Esophagus muscularis mucosa (tissue), 4 donors: ENCODE data around the gene CCL11. TPM values are rescaled to one million over a fixed set of nuclear protein-coding genes. Genes with fewer than 3 reads are reported as not detected.

ENCODE experiments used
- DNase-seq: peaks from one replicate; pipeline ENCODE4 v3.0.0-alpha.2; 2017; ENCODE audit errors: extremely low spot score
- H3K27ac ChIP-seq, 4 donors: fragments of 200-600 bp; sonication (generic); replicated peaks in 1 of 4; 1 replicate in 3 of 4; 2 replicates in 1 of 4; pipeline ENCODE4 v1.5.1; 2016 to 2019; ENCODE audit warnings: mild to moderate bottlenecking in 1 of 4
- H3K27me3 ChIP-seq, 4 donors: fragments of 200-600 bp; sonication (generic); one replicate each; pipeline versions ENCODE4 v1.5.1 to v1.6.0; 2016 to 2019
- H3K36me3 ChIP-seq, 4 donors: fragments of 200-600 bp; sonication (generic); one replicate each; pipeline ENCODE4 v1.5.1; 2016 to 2019
- H3K4me1 ChIP-seq, 4 donors: fragments of 200-600 bp; sonication (generic); one replicate each; pipeline ENCODE4 v1.5.1; 2016 to 2019
- H3K4me3 ChIP-seq, 4 donors: fragments of 200-600 bp; sonication (generic); 1 replicate in 2 of 4; 2 replicates in 2 of 4; pipeline ENCODE4 v1.5.1; 2016 to 2019; ENCODE audit warnings: mild to moderate bottlenecking in 4 of 4, moderate library complexity in 1 of 4
- H3K9me3 ChIP-seq, 4 donors: fragments of 200-600 bp; sonication (generic); 1 replicate in 3 of 4; 2 replicates in 1 of 4; pipeline ENCODE4 v1.5.1; 2016 to 2019
- CTCF ChIP-seq, 3 experiments: fragments of 200-600 bp in 2 of 3; fragments of 450-650 bp in 1 of 3; sonication (generic) in 2 of 3; IDR thresholded peaks; one replicate each; pipeline ENCODE4 v1.5.1; 2017 to 2019; ENCODE audit warnings: antibody characterized with exemption in 3 of 3, mild to moderate bottlenecking in 2 of 3, moderate library complexity in 1 of 3
- EP300 ChIP-seq: sonication (generic); formaldehyde crosslinking; IDR thresholded peaks from one replicate; pipeline ENCODE4 v1.6.1; 2017; ENCODE audit warnings: antibody characterized with exemption
- POLR2A ChIP-seq: fragments of 450-650 bp; IDR thresholded peaks from one replicate; pipeline ENCODE4 v1.6.1; 2017; ENCODE audit warnings: antibody characterized with exemption, moderate library complexity, mild to moderate bottlenecking, low read depth
- POLR2AphosphoS5 ChIP-seq, 2 donors: sonication (generic); formaldehyde crosslinking; IDR thresholded peaks; one replicate each; pipeline ENCODE4 v1.6.1; 2017; ENCODE audit warnings: antibody characterized with exemption in 2 of 2
- WGBS: methylation state at CpG from one replicate; pipeline ENCODE4 v1.1.5; 2018; 5-methylcytosine and 5-hydroxymethylcytosine counted together
- intact Hi-C: fragments of 100-400 bp; cut with DNase I; formaldehyde crosslinking; loops from one replicate; pipeline ENCODE4 v1.15.1; 2023
- total RNA-seq, 4 donors: library from RNA; depleted of rRNA; stranded (reverse); fragments of >200 nt; gene quantifications; one replicate each; pipeline versions ENCODE4 v1.1.0 to v1.2.1, GENCODE V29; 2016

CCL11 gene
- total RNA-seq, 4 donors from 2014 or later, result 2.0 to 8.8 (median 6.6) TPM

DNA sequence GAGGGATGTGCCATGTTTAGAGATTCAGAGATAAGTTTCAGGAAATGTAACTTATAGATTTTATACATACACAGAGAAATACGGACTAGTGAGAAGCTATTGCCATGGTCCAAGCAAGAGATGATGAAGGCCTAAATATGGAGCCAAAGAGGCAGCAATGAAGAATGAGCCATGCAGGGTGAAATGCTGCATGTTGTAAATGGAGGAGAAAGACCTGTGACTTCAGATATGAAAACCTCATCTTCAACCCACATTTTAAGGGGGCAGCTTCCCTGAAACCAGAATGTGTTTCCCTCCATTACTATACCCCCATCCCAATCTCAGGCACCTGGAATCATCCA, 27.6 kb upstream of the CCL11 start:
- no peaks in the 10 kb centered on the region for H3K27me3 ChIP-seq
- H3K36me3 ChIP-seq, result no peaks in the 10 kb centered on the region
- intact Hi-C loops, result no loop called here
- 85% methylated on average over 1 of the region's 1 CpG for WGBS
- no peak overlapping the region for H3K4me3 ChIP-seq
- no peaks in the 10 kb centered on the region for H3K9me3 ChIP-seq
- H3K4me1 ChIP-seq, result peaks cover 27 to 48% (median 44%) of the 10 kb centered on the region in 4 donors
- TF ChIP-seq CTCF (IDR thresholded peaks at IDR 0.05) (no peak), EP300 (no peak), POLR2AphosphoS5 (IDR thresholded peaks at IDR 0.05) (no peak)
- no peak overlapping the region for H3K27ac ChIP-seq
- DNase-seq, result no peak

GRCh38 chr17:34259146-34259545, 26.4 kb upstream of the CCL11 start:
- intact Hi-C loops, result no loop called here

DNA sequence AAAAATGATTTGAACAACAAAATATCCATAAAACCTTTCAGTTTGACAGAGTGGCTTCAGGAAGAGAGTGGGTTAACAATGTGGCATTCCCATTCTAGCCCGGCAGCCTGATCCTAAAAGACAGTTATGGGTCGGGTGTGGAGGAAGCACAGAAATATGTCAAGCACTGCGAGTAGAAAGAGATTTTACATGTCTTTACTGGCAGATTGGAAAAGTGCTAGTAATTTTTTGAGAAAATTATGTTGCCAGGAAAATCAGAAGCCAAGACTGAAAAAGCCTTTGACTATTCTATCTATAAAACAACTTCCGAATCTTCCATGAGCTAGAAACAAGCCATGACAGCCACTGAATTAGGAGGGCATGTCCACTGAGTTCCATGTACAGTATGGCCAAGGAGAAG, 24.7 kb upstream of the CCL11 start:
- Histone ChIP-seq H3K27me3 (no peaks in the 10 kb centered on the region), H3K27ac (no peak overlapping the region), H3K36me3 (no peaks in the 10 kb centered on the region), H3K4me1 (peaks cover 2 to 19% (median 15%) of the 10 kb centered on the region in 4 donors), H3K4me3 (no peak overlapping the region), H3K9me3 (no peaks in the 10 kb centered on the region)
- intact Hi-C loops, result loop anchor here (10.0 kb wide), 1 partner anchor 56 kb away; no protein-coding TSS in a partner anchor
- TF ChIP-seq POLR2A, result no peak
- TF ChIP-seq EP300, result no peak
- TF ChIP-seq CTCF (IDR thresholded peaks at IDR 0.05), result no peak
- no peak for TF ChIP-seq POLR2AphosphoS5 (IDR thresholded peaks at IDR 0.05)
- WGBS, result 47% methylated on average over 4 of the region's 4 CpGs
- no peak for DNase-seq

More at GRCh38 chr17:34259146-34259545, 26.4 kb upstream of the CCL11 start:
- no peak overlapping the region for H3K4me3 ChIP-seq
- peaks cover 15 to 36% (median 32%) of the 10 kb centered on the region in 4 donors for H3K4me1 ChIP-seq
- no peaks in the 10 kb centered on the region for H3K27me3 ChIP-seq
- no peaks in the 10 kb centered on the region for H3K9me3 ChIP-seq
- H3K27ac ChIP-seq, result peak overlapping the region in 2 of 4 donors; percentile 9 to 40
- TF ChIP-seq CTCF (IDR thresholded peaks at IDR 0.05), result no peak
- TF ChIP-seq POLR2A, result no peak
- no peak for TF ChIP-seq EP300
- peak in 1 of 2 donors; percentile 38 for TF ChIP-seq POLR2AphosphoS5 (IDR thresholded peaks at IDR 0.05)
- no peak for DNase-seq
- no peaks in the 10 kb centered on the region for H3K36me3 ChIP-seq

- no peaks in the 10 kb centered on the region for H3K36me3 ChIP-seq
- H3K4me1 ChIP-seq, result peaks cover 0 to 10% (median 7%) of the 10 kb centered on the region in 4 donors
- no peak for DNase-seq
- H3K9me3 ChIP-seq, result no peaks in the 10 kb centered on the region
- no peak overlapping the region for H3K27ac ChIP-seq
- TF ChIP-seq POLR2A, result no peak
- TF ChIP-seq CTCF (IDR thresholded peaks at IDR 0.05), result no peak
- no peak for TF ChIP-seq POLR2AphosphoS5 (IDR thresholded peaks at IDR 0.05)
- no peak for TF ChIP-seq EP300
- intact Hi-C loops, result loop anchor here (10.0 kb wide), 1 partner anchor 57 kb away; no protein-coding TSS in a partner anchor
- H3K27me3 ChIP-seq, result no peaks in the 10 kb centered on the region
- 78% methylated on average over 5 of the region's 5 CpGs for WGBS
- H3K4me3 ChIP-seq, result no peak overlapping the region
Measured at GRCh38 chr17:34261568-34262337, 23.8 kb upstream of the CCL11 start.
